OCI-LY3 (cell line): Measurements from ENCODE around the gene PCSK4.

ENCODE experiments used
- EZH2phosphoT487 ChIP-seq: fragments of 200-600 bp; shearing (Covaris generic); IDR thresholded peaks from 2 replicates; pipeline ENCODE4 v1.6.1; 2018; ENCODE audit warnings: antibody characterized with exemption, mixed run types, low read depth
- TF ChIP-seq, protein P1 (sequence below): fragments of 200-600, 300-600 bp; sonication (generic); IDR thresholded peaks from 2 replicates; pipeline ENCODE4 v1.5.1; 2014; ENCODE audit warnings: antibody characterized with exemption, low read length, low read depth

DNA sequence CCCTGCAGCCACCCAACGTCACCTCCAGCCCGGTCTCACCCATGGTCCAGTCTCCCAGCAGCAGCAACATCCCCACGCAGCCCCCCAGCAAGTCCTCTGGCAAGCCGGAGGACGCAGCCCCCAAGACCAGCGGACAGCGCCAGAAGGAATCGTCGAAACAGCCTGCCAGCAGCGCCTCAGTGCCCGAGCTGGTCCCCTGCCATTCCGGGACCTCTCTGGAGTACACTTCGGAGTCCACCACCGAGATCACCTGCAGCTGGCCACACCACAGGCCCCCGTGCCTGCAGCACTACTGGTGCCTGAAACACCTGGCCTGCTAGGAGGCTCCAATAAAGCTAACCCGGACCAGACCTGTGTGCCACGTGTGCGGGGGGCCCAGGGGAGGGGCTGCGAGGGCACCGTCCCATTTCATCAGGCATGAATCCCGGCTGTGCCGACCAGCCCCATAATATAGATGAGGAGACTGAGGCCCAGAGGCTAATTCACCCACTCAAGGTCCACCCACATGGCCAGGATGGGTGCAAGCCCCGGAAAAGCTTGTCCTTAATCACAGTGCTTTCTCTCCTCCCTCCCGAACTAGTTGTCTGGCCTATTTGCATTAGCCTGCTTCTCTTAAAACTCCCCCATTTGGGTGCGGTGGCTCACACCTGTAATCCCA, 7.6 kb upstream of the PCSK4 start:
- TF ChIP-seq, protein P1, sequence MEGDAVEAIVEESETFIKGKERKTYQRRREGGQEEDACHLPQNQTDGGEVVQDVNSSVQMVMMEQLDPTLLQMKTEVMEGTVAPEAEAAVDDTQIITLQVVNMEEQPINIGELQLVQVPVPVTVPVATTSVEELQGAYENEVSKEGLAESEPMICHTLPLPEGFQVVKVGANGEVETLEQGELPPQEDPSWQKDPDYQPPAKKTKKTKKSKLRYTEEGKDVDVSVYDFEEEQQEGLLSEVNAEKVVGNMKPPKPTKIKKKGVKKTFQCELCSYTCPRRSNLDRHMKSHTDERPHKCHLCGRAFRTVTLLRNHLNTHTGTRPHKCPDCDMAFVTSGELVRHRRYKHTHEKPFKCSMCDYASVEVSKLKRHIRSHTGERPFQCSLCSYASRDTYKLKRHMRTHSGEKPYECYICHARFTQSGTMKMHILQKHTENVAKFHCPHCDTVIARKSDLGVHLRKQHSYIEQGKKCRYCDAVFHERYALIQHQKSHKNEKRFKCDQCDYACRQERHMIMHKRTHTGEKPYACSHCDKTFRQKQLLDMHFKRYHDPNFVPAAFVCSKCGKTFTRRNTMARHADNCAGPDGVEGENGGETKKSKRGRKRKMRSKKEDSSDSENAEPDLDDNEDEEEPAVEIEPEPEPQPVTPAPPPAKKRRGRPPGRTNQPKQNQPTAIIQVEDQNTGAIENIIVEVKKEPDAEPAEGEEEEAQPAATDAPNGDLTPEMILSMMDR, result no peak
- no peak for TF ChIP-seq EZH2phosphoT487
